Activated CD8-positive, alpha-beta memory T cell treated with anti-CD3 and anti-CD28 coated beads, Interleukin-2, amount 10 ng/mL, durations not matched to agents 7 days and 5 days (primary cell): ENCODE data around the gene WAPL. TPM values are rescaled to one million over a fixed set of nuclear protein-coding genes. Genes with fewer than 3 reads are reported as not detected.
"Not testable (repeated sequence)": the region's sequence is repeated elsewhere in the genome, so short reads cannot be mapped to it uniquely, and the experiment has no call there.

Experiments used
- ATAC-seq: fragments of 150-1000 bp; cut with Tn5 transposase; one replicate; pipeline ENCODE4 v1.10.0; 2021; ENCODE audit warnings: moderate library complexity
- CTCF ChIA-PET: fragments of 350-600 bp; sonication (Branson Sonifier 250); formaldehyde crosslinking; loops from one replicate; lab custom pipeline; 2021; ENCODE audit warnings: antibody characterized with exemption; lab: Charles Lee
- DNase-seq: peaks from one replicate; pipeline ENCODE4 v3.0.0-alpha.2; 2020
- H3K27ac Mint-ChIP-seq: one replicate; pipeline ENCODE4 v1.8.0; 2021; ENCODE audit warnings: mild to moderate bottlenecking, mixed read lengths
- H3K27me3 Mint-ChIP-seq: one replicate; pipeline ENCODE4 v1.8.0; 2021; ENCODE audit warnings: mixed read lengths
- H3K36me3 Mint-ChIP-seq: one replicate; pipeline ENCODE4 v1.8.0; 2021; ENCODE audit warnings: mild to moderate bottlenecking, mixed read lengths
- H3K4me1 Mint-ChIP-seq: one replicate; pipeline ENCODE4 v1.8.0; 2021; ENCODE audit warnings: mixed read lengths
- H3K4me3 Mint-ChIP-seq: one replicate; pipeline ENCODE4 v1.8.0; 2021; ENCODE audit warnings: mild to moderate bottlenecking, moderate library complexity, mixed read lengths
- H3K9me3 Mint-ChIP-seq: one replicate; pipeline ENCODE4 v1.8.0; 2022; ENCODE audit warnings: low read depth, mixed read lengths
- total RNA-seq, 2 experiments: library from RNA; stranded (reverse); gene quantifications; one replicate each; pipeline ENCODE4 v1.2.3, GENCODE V29; 2021

Gene WAPL
- total RNA-seq, 2 experiments from 2014 or later, result 48.5 to 52.6 TPM

DNA sequence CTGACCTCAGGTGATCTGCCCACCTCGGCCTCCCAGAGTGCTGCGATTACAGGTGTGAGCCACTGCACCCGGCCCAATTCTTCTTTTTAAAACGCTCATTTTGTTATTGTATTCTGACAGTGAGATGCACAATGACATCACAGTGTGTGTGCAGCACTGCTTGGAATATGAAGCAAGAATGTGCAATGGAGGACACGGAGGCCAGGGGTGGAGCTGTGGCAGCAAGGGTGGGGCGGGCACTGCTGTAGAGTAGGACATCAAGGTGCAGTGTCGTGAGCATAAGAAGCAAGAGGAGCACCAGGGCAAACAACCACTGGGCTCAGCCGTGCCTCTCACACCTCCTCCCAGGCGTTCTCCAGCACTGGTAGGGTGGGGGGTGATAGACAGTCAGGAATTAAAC, 128.2 kb downstream of the WAPL start:
- H3K4me1 Mint-ChIP-seq, result peaks cover 3% of the 10 kb centered on the region
- H3K27me3 Mint-ChIP-seq, result peaks cover 17% of the 10 kb centered on the region
- ATAC-seq (no peak), DNase-seq (no peak)
- no peaks in the 10 kb centered on the region for H3K9me3 Mint-ChIP-seq
- no peaks in the 10 kb centered on the region for H3K36me3 Mint-ChIP-seq
- H3K4me3 Mint-ChIP-seq, result no peak overlapping the region
- CTCF ChIA-PET, result interaction anchor here (14.7 kb wide), 1 partner anchor 193 kb away, joined by 191 read pairs; no protein-coding TSS in a partner anchor
- H3K27ac Mint-ChIP-seq, result no peak overlapping the region

DNA sequence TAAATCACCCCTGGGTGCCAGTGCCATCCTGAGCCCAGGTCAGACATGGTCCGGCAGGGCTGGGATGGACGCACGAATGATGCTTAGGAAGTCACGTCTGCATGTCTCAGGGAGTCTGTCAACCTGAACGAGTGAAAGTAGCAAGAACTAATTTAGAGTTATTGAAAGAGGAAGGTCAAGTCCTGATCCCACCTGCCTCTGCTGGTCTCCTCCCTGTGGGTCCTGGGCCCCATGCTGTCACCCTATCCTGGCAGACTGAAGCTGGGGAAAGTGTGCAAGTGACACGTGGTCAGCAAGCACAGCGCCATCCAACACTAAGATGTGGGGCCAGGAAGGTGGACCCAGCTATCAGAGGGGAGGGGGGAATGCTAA, 128.9 kb downstream of the WAPL start:
- DNase-seq, result no peak
- Mint-ChIP-seq H3K4me3 (no peak overlapping the region), H3K27me3 (peaks cover 24% of the 10 kb centered on the region), H3K9me3 (no peaks in the 10 kb centered on the region), H3K27ac (no peak overlapping the region), H3K36me3 (no peaks in the 10 kb centered on the region), H3K4me1 (peaks cover 3% of the 10 kb centered on the region)
- ATAC-seq, result no peak
- CTCF ChIA-PET, result interaction anchor here (14.7 kb wide), 1 partner anchor 193 kb away, joined by 191 read pairs; no protein-coding TSS in a partner anchor

DNA sequence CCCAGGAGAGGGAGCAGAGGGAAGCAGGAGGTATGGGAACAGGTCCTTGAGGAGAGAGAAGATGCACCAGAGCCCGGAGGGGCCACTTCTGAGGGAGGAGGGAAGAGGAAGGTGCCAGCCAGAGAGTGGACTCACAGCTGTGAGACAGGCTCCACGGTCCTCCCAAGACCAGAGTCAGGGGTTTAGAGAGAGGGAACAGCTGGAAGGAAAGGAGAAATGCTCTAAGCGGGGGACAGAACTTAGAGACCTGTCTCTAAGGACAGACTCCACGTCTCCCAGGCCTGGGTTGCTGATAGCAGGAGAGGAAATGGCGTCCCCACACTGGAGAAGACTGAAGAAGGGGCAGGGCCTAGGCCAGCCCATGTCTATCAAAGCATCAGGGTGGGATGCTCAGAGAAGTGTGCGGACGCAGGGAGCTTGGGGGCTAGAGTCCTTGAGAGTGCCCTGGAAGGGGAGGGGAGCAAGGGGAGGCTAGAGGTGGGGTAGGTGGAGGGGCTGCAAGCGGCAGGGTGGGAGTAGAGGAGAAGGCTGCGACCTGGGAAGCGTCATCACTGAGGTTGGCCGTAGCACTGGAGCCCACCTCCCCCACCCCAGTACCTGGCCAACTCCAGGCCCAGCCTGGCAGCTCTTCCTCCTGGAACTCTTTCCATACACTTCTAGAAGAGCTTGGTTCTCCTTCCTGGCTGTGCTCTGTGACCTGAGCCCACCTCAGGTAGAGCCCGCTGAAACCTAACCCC, 129.4 kb downstream of the WAPL start:
- CTCF ChIA-PET, result interaction anchor here (2.8 to 14.7 kb wide), 2 partner anchors 8 to 194 kb away, joined by 14 to 191 read pairs; no protein-coding TSS in a partner anchor
- Mint-ChIP-seq H3K9me3 (no peaks in the 10 kb centered on the region), H3K27ac (no peak overlapping the region), H3K27me3 (peaks cover 29% of the 10 kb centered on the region), H3K4me3 (no peak overlapping the region), H3K4me1 (peaks cover 3% of the 10 kb centered on the region), H3K36me3 (no peaks in the 10 kb centered on the region)
- ATAC-seq, result no peak
- peak; percentile 25 for DNase-seq

DNA sequence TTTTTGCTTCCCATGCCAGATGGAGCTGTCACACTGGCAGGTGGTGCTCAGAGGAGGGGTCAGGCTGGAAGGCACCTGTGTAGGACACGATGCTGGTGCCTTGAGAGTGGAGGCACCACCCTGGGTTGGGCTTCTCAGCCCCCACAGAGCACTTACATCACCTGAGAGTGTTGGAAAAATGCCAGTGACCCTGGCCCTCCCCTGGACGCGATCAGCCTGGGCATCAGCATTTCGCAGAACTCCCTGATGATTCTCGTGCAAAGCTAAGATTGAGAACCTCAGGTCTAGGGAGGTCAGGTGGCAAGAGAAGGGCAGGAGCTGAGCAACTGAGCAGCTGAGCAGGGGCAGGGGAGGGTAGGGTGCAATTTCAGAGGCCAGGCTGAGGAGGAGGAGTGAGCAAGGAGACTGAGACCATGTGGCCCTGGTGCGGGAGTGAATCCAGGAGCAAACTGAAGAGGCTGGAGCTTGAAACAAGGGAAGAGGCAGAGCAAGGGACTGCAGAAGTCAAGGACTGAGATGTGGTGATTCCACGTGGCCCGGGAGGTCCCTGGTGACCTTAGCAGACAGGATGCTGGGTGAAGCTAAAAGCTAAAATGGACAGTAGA, 130.3 kb downstream of the WAPL start:
- H3K9me3 Mint-ChIP-seq, result no peaks in the 10 kb centered on the region
- CTCF ChIA-PET, result interaction anchor here (2.8 to 14.7 kb wide), 2 partner anchors 9 to 195 kb away, joined by 14 to 191 read pairs; no protein-coding TSS in a partner anchor
- no peak for ATAC-seq

DNA sequence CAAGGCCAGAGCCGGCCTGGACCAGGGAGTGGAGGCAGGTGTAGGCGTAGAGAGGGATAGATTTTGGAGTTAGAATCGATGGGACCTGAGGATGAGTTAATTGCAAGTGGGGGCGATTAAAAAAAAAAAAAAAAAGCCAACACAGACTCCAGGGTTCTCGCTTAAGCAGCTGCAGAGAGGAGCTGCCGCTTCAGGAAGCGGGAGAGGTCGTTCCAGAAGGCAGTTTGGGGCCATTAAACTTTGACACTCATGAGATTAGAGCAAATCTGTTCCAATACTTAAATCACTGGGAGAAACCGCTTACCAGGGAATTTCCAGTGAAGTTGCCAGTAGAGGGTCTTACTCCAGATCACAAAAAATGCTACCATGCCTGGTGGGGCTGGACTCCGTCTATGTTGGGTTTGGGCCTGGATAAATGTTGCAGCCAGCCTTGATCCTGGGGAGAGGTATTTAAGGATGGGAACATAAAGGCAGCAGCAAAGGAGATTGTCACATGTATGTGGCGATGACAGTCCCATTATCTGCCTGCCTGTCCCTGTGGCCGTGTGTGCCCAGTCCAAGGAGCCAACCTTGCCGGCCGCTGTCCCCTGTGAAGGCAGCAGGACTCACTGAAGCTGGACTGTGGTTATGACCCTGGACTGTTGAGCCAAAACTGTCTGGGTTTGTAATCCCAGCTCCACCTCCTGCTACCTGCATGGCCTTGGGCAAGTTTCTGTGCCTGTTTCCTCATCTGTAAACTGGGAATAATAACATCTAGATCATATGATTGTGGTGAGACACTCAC, 131.1 kb downstream of the WAPL start:
- DNase-seq, result peak; percentile 34
- H3K27ac Mint-ChIP-seq, result no peak overlapping the region
- H3K36me3 Mint-ChIP-seq, result no peaks in the 10 kb centered on the region
- peaks cover 42% of the 10 kb centered on the region for H3K27me3 Mint-ChIP-seq
- peaks cover 3% of the 10 kb centered on the region for H3K4me1 Mint-ChIP-seq
- CTCF ChIA-PET, result interaction anchor here (2.8 to 14.7 kb wide), 2 partner anchors 9 to 195 kb away, joined by 14 to 191 read pairs; no protein-coding TSS in a partner anchor
- no peak for ATAC-seq
- H3K4me3 Mint-ChIP-seq, result no peak overlapping the region
- no peaks in the 10 kb centered on the region for H3K9me3 Mint-ChIP-seq

More for the DNA sequence above, 130.3 kb downstream of the WAPL start:
- Mint-ChIP-seq H3K4me1 (peaks cover 3% of the 10 kb centered on the region), H3K4me3 (no peak overlapping the region), H3K27ac (no peak overlapping the region), H3K36me3 (no peaks in the 10 kb centered on the region), H3K27me3 (peaks cover 34% of the 10 kb centered on the region)
- DNase-seq, result peak; percentile 30

DNA sequence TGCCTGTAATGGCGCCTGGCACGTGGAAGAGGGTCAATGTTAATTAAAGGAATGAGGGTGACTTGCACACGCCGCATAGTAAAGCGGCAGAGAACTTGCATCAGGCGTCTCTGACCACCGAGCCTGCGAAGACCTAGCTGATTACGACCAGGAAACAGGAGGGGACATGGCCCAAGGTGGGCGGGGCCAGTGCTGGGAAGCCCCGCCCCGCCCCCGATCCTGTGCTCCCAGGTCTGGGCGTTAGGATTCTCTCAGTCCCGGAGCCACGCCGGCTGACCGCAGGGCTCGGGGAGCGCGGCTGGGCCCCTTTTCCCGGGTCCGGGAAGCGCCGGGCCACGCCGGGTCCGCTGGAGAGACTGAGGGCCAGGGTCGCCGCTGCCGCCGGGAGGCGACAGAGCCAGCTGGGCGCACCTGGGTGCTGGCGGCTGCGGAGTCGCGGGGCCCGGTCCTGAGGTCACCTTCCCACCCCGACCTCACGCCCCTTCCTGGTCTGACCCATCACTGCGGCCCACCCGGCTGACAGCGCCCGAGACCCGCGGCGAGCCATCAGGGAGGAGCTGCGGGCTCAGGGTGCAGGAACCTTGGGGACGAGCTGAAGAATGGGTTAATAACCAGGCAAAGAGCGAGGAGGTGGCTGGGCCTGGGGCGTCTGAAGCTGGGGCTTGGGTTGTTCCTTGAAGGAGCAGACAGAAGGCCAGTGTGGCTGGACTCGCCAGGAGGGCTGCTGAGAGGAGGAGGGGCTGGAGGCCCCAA, 132.0 kb downstream of the WAPL start:
- peak overlapping the region; percentile 72 for H3K4me3 Mint-ChIP-seq
- DNase-seq (peak; percentile 48), ATAC-seq (peak; percentile 85)
- H3K4me1 Mint-ChIP-seq, result peaks cover 3% of the 10 kb centered on the region
- no peaks in the 10 kb centered on the region for H3K9me3 Mint-ChIP-seq
- CTCF ChIA-PET, result interaction anchor here (2.8 to 14.7 kb wide), 2 partner anchors 10 to 196 kb away, joined by 14 to 191 read pairs; no protein-coding TSS in a partner anchor
- peaks cover 49% of the 10 kb centered on the region for H3K27me3 Mint-ChIP-seq
- no peak overlapping the region for H3K27ac Mint-ChIP-seq
- no peaks in the 10 kb centered on the region for H3K36me3 Mint-ChIP-seq

DNA sequence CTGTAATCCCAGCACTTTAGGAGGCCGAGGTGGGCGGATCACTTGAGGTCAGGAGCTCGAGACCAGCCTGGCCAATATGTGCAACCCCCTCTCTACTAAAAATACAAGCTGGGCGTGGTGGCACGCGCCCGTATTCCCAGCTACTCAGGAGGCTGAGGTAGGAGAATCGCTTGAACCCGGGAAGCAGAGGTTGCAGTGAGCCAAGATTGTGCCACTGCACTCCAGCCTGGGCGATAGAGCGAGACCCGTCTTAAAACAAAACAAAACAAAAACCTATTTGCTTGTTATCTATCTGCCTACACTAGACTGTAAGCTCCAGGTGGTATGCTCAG, 132.5 kb downstream of the WAPL start:
- H3K27me3 Mint-ChIP-seq, result peaks cover 53% of the 10 kb centered on the region

DNA sequence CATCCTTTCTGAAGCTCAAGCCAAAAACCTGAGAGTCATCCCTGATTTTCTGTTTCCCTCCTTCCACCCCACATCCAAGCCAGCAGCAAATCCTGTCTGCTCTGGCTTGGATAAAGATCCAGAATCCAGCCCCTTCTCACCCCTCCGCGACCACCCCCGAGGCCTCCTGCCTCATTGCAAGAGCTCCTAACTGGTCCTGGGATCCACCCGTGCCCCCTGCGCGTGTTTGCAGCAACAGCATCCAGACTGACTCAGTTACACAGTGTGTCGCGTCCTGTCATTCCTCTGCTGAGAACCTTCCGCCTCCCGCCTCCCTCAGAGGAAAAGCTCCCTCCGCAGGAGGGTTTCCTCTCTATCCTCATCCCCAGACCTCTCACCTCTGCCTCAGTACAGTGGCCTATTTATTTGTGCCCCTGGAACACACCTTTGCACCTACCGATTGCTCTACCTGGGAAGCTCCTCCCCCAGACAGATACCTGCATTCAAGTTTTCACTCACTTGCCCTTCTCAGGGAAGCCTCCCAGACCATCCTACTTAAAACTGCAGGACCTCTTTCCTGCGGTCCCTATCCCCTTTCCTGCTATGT, 133.4 kb downstream of the WAPL start:
- CTCF ChIA-PET, result interaction anchor here (0.7 to 2.2 kb wide), 3 partner anchors 12 to 199 kb away, joined by 3 to 7 read pairs (median 3); no protein-coding TSS in a partner anchor
- Mint-ChIP-seq H3K36me3 (no peaks in the 10 kb centered on the region), H3K9me3 (no peaks in the 10 kb centered on the region), H3K27me3 (peaks cover 58% of the 10 kb centered on the region), H3K4me1 (peaks cover 3% of the 10 kb centered on the region), H3K4me3 (no peak overlapping the region), H3K27ac (no peak overlapping the region)
- no peak for DNase-seq
- ATAC-seq, result no peak

More for the DNA sequence above, 132.5 kb downstream of the WAPL start:
- not testable (repeated sequence) for H3K4me1 Mint-ChIP-seq, H3K9me3 Mint-ChIP-seq, H3K36me3 Mint-ChIP-seq, H3K27ac Mint-ChIP-seq, ATAC-seq, DNase-seq
- peak overlapping the region; percentile 72 for H3K4me3 Mint-ChIP-seq
- CTCF ChIA-PET, result interaction anchor here (14.7 kb wide), 1 partner anchor 197 kb away, joined by 191 read pairs; no protein-coding TSS in a partner anchor

DNA sequence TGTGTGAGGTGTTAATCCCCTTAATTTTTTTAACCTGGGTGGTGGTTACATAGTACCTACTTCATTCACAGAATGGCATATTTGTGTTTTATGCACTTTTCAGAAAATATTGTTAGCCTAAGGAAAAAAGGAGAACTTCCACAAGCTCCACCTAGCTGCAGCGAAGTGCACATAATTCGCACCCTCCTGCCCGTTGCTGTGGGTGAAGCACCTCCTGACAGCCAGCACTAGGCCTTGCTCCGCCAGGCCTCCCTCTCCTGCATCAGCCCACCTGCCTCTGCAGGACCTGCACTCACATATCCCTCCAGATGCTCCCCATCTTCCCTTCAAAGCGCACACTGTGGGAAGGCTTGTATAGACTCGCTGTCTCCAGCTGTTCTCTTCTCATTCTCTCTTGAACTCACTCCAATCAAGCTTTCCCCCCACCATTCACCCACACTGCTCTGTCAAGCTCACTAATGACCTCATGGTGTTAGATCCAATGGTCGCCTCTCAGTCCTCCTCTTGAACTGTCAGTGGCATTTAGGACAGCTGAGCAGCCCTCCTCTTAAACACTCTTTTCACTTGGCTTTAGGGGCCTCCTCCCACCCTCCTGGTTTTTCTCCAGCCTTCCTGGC, 134.3 kb downstream of the WAPL start:
- DNase-seq (peak; percentile 36), ATAC-seq (no peak)
- Mint-ChIP-seq H3K36me3 (no peaks in the 10 kb centered on the region), H3K4me3 (no peak overlapping the region), H3K4me1 (peaks cover 3% of the 10 kb centered on the region), H3K9me3 (no peaks in the 10 kb centered on the region), H3K27ac (no peak overlapping the region), H3K27me3 (peaks cover 58% of the 10 kb centered on the region)
- CTCF ChIA-PET, result interaction anchor here (1.5 to 2.5 kb wide), 4 partner anchors 13 to 1847 kb away, joined by 3 to 9 read pairs (median 5); no protein-coding TSS in a partner anchor

DNA sequence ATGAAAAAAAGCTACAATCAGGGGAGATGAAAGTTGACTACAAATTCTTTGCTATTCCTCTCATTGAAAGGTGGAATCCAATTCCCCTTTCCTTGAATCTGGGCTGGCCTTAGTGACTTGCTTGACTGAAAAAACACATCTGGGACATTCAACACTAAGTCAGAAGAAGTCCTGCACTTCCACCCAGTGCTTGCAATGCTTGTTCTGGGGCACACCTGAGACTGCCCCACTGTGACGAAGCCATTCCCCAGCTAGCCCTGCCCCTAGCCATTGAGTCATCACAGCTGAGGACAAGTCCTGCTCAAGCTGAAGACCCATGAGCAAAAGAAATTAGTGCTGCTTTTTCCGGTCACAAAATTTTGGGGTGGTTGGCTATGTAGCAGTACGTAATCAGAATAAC, 135.8 kb downstream of the WAPL start:
- peaks cover 62% of the 10 kb centered on the region for H3K27me3 Mint-ChIP-seq
- DNase-seq, result peak; percentile 37
- no peak overlapping the region for H3K4me3 Mint-ChIP-seq
- CTCF ChIA-PET, result interaction anchor here (0.9 to 2.5 kb wide), 2 partner anchors 200 to 1846 kb away, joined by 3 to 9 read pairs; no protein-coding TSS in a partner anchor
- no peaks in the 10 kb centered on the region for H3K9me3 Mint-ChIP-seq
- no peaks in the 10 kb centered on the region for H3K36me3 Mint-ChIP-seq
- H3K27ac Mint-ChIP-seq, result no peak overlapping the region
- H3K4me1 Mint-ChIP-seq, result peaks cover 3% of the 10 kb centered on the region
- ATAC-seq, result no peak
